ENCODE data around the gene PRX. TPM values are rescaled to one million over a fixed set of nuclear protein-coding genes. Genes with fewer than 3 reads are reported as not detected.
"Not testable (repeated sequence)": the region's sequence is repeated elsewhere in the genome, so short reads cannot be mapped to it uniquely, and the experiment has no call there.

The PRX gene
- total RNA-seq, 1 donor from 2014 or later: 51.5 TPM

DNA sequence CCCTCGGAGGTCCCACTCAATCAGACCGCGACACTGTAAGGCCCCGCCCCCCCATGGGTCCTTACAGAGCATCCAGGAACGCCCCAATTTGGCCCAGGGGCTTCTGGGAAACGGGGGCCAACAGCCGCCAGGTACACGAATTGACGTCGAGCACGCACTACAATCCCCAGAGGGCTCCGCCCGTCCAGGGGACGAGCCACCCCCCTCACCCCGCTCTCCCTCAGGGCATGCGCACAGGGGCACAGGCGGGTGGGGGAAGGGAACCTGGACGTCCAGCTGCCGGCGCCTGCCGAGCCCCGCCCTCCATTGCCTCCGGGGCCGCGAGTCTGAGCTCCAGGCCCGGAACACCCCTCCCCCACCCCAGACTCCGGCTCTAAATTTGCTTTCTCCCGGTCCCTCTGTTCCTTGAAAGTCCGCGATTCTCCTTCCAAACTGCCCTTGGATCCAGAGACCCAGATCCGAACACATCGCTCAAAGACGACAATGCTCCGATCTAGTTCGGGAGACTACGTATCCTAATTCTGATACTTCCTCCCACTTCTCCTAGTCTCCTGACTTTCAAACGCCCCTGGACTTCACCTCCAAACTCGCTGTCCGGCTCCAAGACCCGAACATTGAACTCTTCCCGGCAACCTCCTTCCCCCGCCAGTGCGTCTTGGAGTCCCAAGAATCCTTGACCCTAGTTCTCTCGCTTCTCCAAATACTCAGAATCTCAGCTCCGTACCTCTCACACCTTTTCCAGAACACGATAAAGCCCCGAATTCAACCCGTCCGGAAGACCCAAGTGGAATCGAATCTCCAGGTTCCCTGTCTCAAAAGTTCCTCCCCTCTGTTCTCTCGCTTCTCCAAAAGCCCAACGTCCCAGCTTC lies 30.2 kb upstream of the PRX start:
- H3K4me1 ChIP-seq: peaks cover 29% of the 10 kb centered on the region
- H3K36me3 ChIP-seq: peaks cover 40% of the 10 kb centered on the region
- peak; percentile 100 for DNase-seq
- TF ChIP-seq, protein P1, sequence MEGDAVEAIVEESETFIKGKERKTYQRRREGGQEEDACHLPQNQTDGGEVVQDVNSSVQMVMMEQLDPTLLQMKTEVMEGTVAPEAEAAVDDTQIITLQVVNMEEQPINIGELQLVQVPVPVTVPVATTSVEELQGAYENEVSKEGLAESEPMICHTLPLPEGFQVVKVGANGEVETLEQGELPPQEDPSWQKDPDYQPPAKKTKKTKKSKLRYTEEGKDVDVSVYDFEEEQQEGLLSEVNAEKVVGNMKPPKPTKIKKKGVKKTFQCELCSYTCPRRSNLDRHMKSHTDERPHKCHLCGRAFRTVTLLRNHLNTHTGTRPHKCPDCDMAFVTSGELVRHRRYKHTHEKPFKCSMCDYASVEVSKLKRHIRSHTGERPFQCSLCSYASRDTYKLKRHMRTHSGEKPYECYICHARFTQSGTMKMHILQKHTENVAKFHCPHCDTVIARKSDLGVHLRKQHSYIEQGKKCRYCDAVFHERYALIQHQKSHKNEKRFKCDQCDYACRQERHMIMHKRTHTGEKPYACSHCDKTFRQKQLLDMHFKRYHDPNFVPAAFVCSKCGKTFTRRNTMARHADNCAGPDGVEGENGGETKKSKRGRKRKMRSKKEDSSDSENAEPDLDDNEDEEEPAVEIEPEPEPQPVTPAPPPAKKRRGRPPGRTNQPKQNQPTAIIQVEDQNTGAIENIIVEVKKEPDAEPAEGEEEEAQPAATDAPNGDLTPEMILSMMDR (IDR thresholded peaks at IDR 0.05): no peak
- peak overlapping the region; percentile 63 for H3K4me3 ChIP-seq
- intact Hi-C loops (cut with DNase I): no loop called here
- H3K9me3 ChIP-seq: no peaks in the 10 kb centered on the region
- ATAC-seq: peak; percentile 92 to 95
- H3K27me3 ChIP-seq (ENCODE audit: low read depth): no peaks in the 10 kb centered on the region
- peak overlapping the region; percentile 84 for H3K27ac ChIP-seq

DNA sequence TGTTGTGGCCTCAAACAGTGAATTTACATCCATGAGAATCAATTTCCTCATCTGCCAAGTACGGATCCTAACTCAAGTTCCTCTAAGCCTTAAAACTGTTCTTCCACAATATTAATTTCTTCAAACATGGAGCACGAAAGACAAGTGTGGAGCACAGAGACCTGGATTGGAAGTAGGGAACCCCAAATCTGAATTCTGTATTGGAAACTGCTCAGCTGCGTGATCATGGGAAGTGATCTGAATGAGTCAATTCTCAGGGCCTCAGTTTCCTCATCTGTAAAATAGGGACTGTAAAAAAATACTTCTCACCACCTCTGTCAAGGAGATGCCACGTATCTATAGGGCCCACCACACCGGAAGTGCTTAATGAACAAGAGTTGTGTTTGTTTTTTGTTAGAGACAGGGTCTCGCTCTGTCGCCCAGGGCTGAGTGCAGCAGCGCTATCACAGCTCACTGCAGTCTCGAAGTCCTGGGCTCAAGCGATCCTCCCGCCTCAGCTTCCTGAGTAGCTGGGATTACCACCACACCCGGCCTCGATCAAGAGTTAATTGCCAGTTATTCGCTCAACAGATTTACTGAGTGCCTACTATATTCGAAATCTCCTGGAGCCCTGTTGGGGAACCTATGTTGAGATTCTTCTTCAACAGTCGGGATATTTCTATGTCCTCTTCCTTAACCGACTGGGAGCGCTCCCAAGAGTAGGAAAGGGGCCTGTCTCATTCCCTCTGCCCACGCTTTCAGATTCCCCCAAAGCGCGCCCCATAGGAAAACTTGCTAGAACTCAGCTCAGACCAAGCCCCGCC lies 29.4 kb upstream of the PRX start:
- Histone ChIP-seq H3K27ac (peak overlapping the region; percentile 84), H3K36me3 (peaks cover 32% of the 10 kb centered on the region), H3K4me3 (peak overlapping the region; percentile 63), H3K27me3 (ENCODE audit: low read depth) (no peaks in the 10 kb centered on the region), H3K4me1 (peaks cover 29% of the 10 kb centered on the region), H3K9me3 (no peaks in the 10 kb centered on the region)
- DNase-seq: no peak
- TF ChIP-seq, protein P1 (IDR thresholded peaks at IDR 0.05): no peak
- intact Hi-C loops (cut with DNase I): no loop called here
- no peak for ATAC-seq

DNA sequence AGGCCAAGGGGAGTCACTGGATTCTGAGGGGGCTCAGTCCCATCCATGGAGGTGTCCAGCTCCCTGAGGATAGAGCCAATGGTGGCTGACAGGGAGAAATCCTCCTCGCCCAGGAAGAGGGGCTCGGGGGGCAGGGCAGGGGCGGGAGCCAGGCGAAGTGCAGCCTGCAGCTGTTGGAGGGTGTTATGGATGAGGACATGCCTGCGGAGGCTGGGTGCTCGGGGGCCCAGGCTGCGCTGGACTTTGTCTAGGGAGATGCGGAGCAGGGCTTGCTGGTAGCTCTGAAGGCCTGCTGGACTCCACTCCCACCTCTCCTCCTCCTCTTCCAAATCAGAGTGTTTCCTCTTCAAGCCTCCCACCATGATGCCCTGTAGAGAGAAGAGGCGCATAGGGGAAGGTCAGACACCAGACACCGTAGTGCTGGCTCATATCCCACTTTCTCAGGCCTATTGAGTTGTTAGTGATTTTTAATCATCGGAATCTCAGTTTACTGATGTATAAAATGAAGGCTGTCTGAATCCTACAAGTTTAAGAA lies 28.6 kb upstream of the PRX start:
- H3K9me3 ChIP-seq: no peaks in the 10 kb centered on the region
- TF ChIP-seq, protein P1 (IDR thresholded peaks at IDR 0.05): no peak
- intact Hi-C loops (cut with DNase I): no loop called here
- DNase-seq (no peak), ATAC-seq (no peak)
- no peak overlapping the region for H3K4me3 ChIP-seq
- no peaks in the 10 kb centered on the region for H3K27me3 ChIP-seq (ENCODE audit: low read depth)
- no peak overlapping the region for H3K27ac ChIP-seq
- peaks cover 29% of the 10 kb centered on the region for H3K4me1 ChIP-seq
- H3K36me3 ChIP-seq: peaks cover 24% of the 10 kb centered on the region

DNA sequence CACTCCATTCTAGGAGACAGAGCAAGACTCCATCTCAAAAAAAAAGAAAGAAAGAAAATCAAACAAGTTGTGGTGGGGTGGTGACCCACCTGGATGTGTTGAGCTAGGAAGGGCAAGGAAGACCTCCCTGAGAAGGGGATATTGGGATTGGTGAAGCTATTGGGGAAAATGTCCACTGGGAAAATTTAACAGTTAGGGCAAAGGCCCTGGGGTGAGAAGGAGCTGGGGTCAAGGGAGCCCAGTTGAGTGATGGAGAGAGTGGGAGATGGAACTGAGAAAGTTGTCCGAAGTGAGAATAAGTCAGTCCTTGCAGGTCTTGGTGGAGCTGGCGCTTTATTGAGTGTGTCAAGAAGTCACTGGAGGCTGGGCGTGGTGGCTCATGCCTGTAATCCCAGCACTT lies 25.1 kb upstream of the PRX start:
- DNase-seq: no peak
- Histone ChIP-seq H3K4me3 (no peak overlapping the region), H3K27ac (no peak overlapping the region), H3K36me3 (peaks cover 22% of the 10 kb centered on the region), H3K9me3 (no peaks in the 10 kb centered on the region), H3K27me3 (ENCODE audit: low read depth) (no peaks in the 10 kb centered on the region), H3K4me1 (peaks cover 33% of the 10 kb centered on the region)
- intact Hi-C loops (cut with DNase I): no loop called here
- no peak for ATAC-seq
- TF ChIP-seq, protein P1 (IDR thresholded peaks at IDR 0.05): no peak

DNA sequence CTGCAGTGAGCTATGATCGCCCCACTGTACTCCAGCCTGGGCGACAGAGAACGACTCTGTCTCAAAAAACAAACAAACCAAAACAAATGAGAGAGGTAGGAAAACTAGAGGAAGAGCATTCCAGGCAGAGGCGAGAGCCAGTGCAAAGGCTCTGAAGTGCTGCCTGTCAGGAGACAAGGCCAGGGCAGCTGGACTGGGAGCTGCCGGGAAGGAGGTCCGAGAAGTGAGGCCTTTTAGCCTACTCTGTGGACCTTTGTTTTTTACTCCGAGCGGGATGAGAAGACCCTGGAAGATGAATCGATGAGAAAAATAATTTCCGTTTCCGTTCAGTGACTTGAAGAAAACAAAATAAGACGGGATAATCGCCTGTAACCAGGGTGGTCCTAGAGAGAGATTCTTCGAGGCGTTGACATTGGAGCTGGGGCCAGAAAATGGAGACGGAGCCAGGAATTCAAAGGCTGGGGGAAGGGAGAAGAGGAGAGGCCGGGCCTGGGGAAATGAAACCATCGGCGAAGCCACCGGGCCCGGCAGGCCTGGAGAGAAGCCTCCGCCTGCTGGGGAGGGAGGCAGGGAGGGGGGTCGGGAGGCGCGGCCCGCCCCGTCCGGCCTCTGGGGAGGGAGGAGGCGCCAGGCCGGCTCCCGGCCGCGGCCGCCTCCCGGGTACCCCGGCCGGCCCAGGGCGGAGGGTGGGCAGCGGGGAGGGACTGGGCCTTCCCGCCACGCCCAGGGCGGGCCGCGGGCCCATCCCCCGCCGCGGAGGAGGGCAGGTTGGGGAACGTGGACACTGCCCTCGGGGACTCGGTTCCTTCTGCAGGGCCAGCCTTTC lies 20.4 kb upstream of the PRX start:
- Histone ChIP-seq H3K36me3 (no peaks in the 10 kb centered on the region), H3K27ac (peak overlapping the region; percentile 94), H3K27me3 (ENCODE audit: low read depth) (no peaks in the 10 kb centered on the region), H3K4me3 (peak overlapping the region; percentile 53), H3K4me1 (peaks cover 21% of the 10 kb centered on the region), H3K9me3 (no peaks in the 10 kb centered on the region)
- TF ChIP-seq, protein P1 (IDR thresholded peaks at IDR 0.05): no peak
- ATAC-seq: peak; percentile 99
- DNase-seq: peak; percentile 93
- intact Hi-C loops (cut with DNase I): no loop called here

DNA sequence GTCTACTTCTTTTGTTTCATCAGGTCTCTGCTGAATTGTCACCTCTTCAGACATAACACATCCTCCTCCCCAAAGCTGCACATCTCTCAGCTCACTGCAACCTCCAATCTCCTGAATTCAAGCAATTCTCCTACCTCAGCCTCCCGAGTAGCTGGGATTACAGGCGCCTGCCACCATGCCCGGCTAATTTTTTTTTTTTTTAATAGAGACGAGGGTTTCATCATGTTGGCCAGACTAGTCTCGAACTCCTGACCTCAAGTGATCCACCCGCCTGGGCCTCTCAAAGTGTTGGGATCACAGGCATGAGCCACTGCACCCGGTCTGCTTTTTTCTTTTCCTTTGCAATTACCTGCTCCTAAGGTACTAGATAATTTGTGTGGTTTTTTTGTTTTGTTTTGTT lies 19.6 kb upstream of the PRX start:
- intact Hi-C loops (cut with DNase I): not testable (repeated sequence)
- peak overlapping the region; percentile 94 for H3K27ac ChIP-seq

More for the DNA sequence above, 19.6 kb upstream of the PRX start:
- not testable (repeated sequence) for ATAC-seq; H3K9me3 ChIP-seq; H3K36me3 ChIP-seq; H3K27me3 ChIP-seq (ENCODE audit: low read depth); DNase-seq
- Histone ChIP-seq H3K4me3 (peak overlapping the region; percentile 53), H3K4me1 (peaks cover 21% of the 10 kb centered on the region)
